MM.1S (cell line): ENCODE results near the gene NAT9.

Source experiments
- DNase-seq: peaks from one replicate; pipeline ENCODE4 v3.0.0-alpha.2; 2015
- H2AFZ ChIP-seq: fragments of 300-600 bp; sonication (generic); 2 replicates; pipeline ENCODE4 v1.6.0; 2016; ENCODE audit warnings: antibody characterized with exemption, low read length
- H3F3A ChIP-seq: fragments of 300-600 bp; sonication (generic); 2 replicates; pipeline ENCODE4 v1.6.1; 2016; ENCODE audit warnings: mild to moderate bottlenecking, antibody characterized with exemption, low read length, moderate library complexity, mixed read lengths; ENCODE audit not compliant: insufficient read depth
- H3K27ac ChIP-seq: fragments of 300-600 bp; sonication (generic); 2 replicates; pipeline ENCODE4 v1.5.1; 2016; ENCODE audit warnings: mild to moderate bottlenecking, low read length
- H3K27me3 ChIP-seq: fragments of 300-600 bp; sonication (generic); replicated peaks from 2 replicates; pipeline ENCODE4 v1.6.0; 2016; ENCODE audit warnings: low read length; ENCODE audit not compliant: insufficient read depth
- H3K36me3 ChIP-seq: fragments of 300-600 bp; sonication (generic); replicated peaks from 2 replicates; pipeline ENCODE4 v1.6.1; 2016; ENCODE audit warnings: mild to moderate bottlenecking, low read length, mixed read lengths; ENCODE audit not compliant: insufficient read depth
- H3K4me1 ChIP-seq: fragments of 300-600 bp; sonication (generic); 2 replicates; pipeline ENCODE4 v1.6.1; 2016; ENCODE audit warnings: low read length, mixed read lengths
- H3K4me2 ChIP-seq: fragments of 300-600 bp; sonication (generic); 2 replicates; pipeline ENCODE4 v1.6.0; 2016; ENCODE audit warnings: low read depth, low read length
- H3K4me3 ChIP-seq: fragments of 300-600 bp; sonication (generic); 2 replicates; pipeline ENCODE4 v1.5.1; 2016; ENCODE audit warnings: low read length, mixed read lengths
- H3K79me2 ChIP-seq: fragments of 300-600 bp; sonication (generic); 2 replicates; pipeline ENCODE4 v1.6.1; 2016; ENCODE audit warnings: mixed run types, low read length, mixed read lengths
- H3K9ac ChIP-seq: fragments of 300-600 bp; sonication (generic); 2 replicates; pipeline ENCODE4 v1.6.1; 2016; ENCODE audit warnings: low read length, mixed read lengths
- H3K9me2 ChIP-seq: fragments of 300-600 bp; sonication (generic); replicated peaks from 2 replicates; pipeline ENCODE4 v1.6.1; 2016; ENCODE audit warnings: mild to moderate bottlenecking, low read length, mixed read lengths; ENCODE audit not compliant: insufficient read depth
- H3K9me3 ChIP-seq: fragments of 300-600 bp; sonication (generic); replicated peaks from 2 replicates; pipeline ENCODE4 v1.6.1; 2016; ENCODE audit warnings: mild to moderate bottlenecking, low read length, mixed read lengths; ENCODE audit not compliant: insufficient read depth
- H4K20me1 ChIP-seq: fragments of 300-600 bp; sonication (generic); 2 replicates; pipeline ENCODE4 v1.6.1; 2016; ENCODE audit warnings: mild to moderate bottlenecking, low read length, moderate library complexity, mixed read lengths; ENCODE audit not compliant: insufficient read depth
- CTCF ChIP-seq: fragments of 300-600 bp; sonication (generic); IDR thresholded peaks from 2 replicates; pipeline ENCODE4 v1.5.1; 2016; ENCODE audit warnings: antibody characterized with exemption, low read length, mixed read lengths
- EZH2 ChIP-seq: fragments of 300-600 bp; sonication (generic); optimal IDR thresholded peaks from 2 replicates; pipeline ENCODE3; 2017; ENCODE audit warnings: low read depth, mild to moderate bottlenecking, antibody characterized with exemption, low read length, mixed read lengths
- EZH2phosphoT487 ChIP-seq: fragments of 300-600 bp; sonication (generic); IDR thresholded peaks from 2 replicates; pipeline ENCODE4 v1.6.1; 2018; ENCODE audit warnings: antibody characterized with exemption, low read length

Gene NAT9

GRCh38 chr17:74729866-74730265 is 46.3 kb downstream of the NAT9 start:
- H3K9me2 ChIP-seq: no peaks in the 10 kb centered on the region
- H3K27me3 ChIP-seq: no peaks in the 10 kb centered on the region
- H3K4me2 ChIP-seq: no peak overlapping the region
- no peaks in the 10 kb centered on the region for H3K36me3 ChIP-seq
- no peaks in the 10 kb centered on the region for H3K79me2 ChIP-seq
- no peaks in the 10 kb centered on the region for H4K20me1 ChIP-seq
- H3F3A ChIP-seq: no peaks in the 10 kb centered on the region
- no peaks in the 10 kb centered on the region for H3K9me3 ChIP-seq
- no peak overlapping the region for H3K9ac ChIP-seq
- DNase-seq: no peak
- H3K27ac ChIP-seq: no peak overlapping the region
- H3K4me1 ChIP-seq: 0 out of 2 replicates have a peak, but pooled peaks cover 4% of the 10 kb centered on the region
- no peak overlapping the region for H2AFZ ChIP-seq
- TF ChIP-seq CTCF (no peak), EZH2 (no peak), EZH2phosphoT487 (no peak)
- no peak overlapping the region for H3K4me3 ChIP-seq

- H3K4me3 ChIP-seq: no peak overlapping the region
- no peak overlapping the region for H2AFZ ChIP-seq
- H3F3A ChIP-seq: no peaks in the 10 kb centered on the region
- 0 out of 2 replicates have a peak, but pooled peaks cover 4% of the 10 kb centered on the region for H3K4me1 ChIP-seq
- H3K9ac ChIP-seq: no peak overlapping the region
- H3K79me2 ChIP-seq: no peaks in the 10 kb centered on the region
- no peaks in the 10 kb centered on the region for H4K20me1 ChIP-seq
- no peaks in the 10 kb centered on the region for H3K36me3 ChIP-seq
- no peak for DNase-seq
- H3K9me3 ChIP-seq: no peaks in the 10 kb centered on the region
- no peak overlapping the region for H3K27ac ChIP-seq
- no peaks in the 10 kb centered on the region for H3K27me3 ChIP-seq
- no peaks in the 10 kb centered on the region for H3K9me2 ChIP-seq
- TF ChIP-seq EZH2: no peak
- TF ChIP-seq CTCF: no peak
- TF ChIP-seq EZH2phosphoT487: no peak
- H3K4me2 ChIP-seq: no peak overlapping the region
These were observed 46.8 kb downstream of the NAT9 start for GRCh38 chr17:74729368-74729767.

GRCh38 chr17:74728702-74729075 is 47.5 kb downstream of the NAT9 start:
- Histone ChIP-seq H3K4me1 (0 out of 2 replicates have a peak, but pooled peaks cover 4% of the 10 kb centered on the region), H3K4me2 (no peak overlapping the region), H3K79me2 (no peaks in the 10 kb centered on the region), H3K9me3 (no peaks in the 10 kb centered on the region), H4K20me1 (no peaks in the 10 kb centered on the region), H3K27ac (no peak overlapping the region), H3F3A (no peaks in the 10 kb centered on the region), H3K36me3 (no peaks in the 10 kb centered on the region), H2AFZ (no peak overlapping the region), H3K27me3 (no peaks in the 10 kb centered on the region), H3K4me3 (no peak overlapping the region), H3K9ac (no peak overlapping the region), H3K9me2 (no peaks in the 10 kb centered on the region)
- no peak for DNase-seq
- TF ChIP-seq EZH2 (no peak), EZH2phosphoT487 (no peak)

- H3F3A ChIP-seq: no peaks in the 10 kb centered on the region
These were observed 48.0 kb downstream of the NAT9 start for GRCh38 chr17:74728033-74728701.

More at GRCh38 chr17:74728033-74728701, 48.0 kb downstream of the NAT9 start:
- Histone ChIP-seq H3K79me2 (no peaks in the 10 kb centered on the region), H3K9me2 (no peaks in the 10 kb centered on the region), H3K4me1 (0 out of 2 replicates have a peak, but pooled peaks cover 4% of the 10 kb centered on the region), H3K36me3 (no peaks in the 10 kb centered on the region), H3K4me2 (no peak overlapping the region), H4K20me1 (no peaks in the 10 kb centered on the region), H3K27ac (no peak overlapping the region), H3K27me3 (no peaks in the 10 kb centered on the region), H3K9ac (no peak overlapping the region), H2AFZ (no peak overlapping the region), H3K4me3 (no peak overlapping the region), H3K9me3 (no peaks in the 10 kb centered on the region)
- TF ChIP-seq EZH2phosphoT487 (no peak), EZH2 (no peak), CTCF (no peak)
- DNase-seq: no peak
